MM.1S (cell line): Measurements from ENCODE around the gene MAN1C1.

Source experiments
- DNase-seq: peaks from one replicate; pipeline ENCODE4 v3.0.0-alpha.2; 2015
- H2AFZ ChIP-seq: fragments of 300-600 bp; sonication (generic); 2 replicates; pipeline ENCODE4 v1.6.0; 2016; ENCODE audit warnings: antibody characterized with exemption, low read length
- H3F3A ChIP-seq: fragments of 300-600 bp; sonication (generic); 2 replicates; pipeline ENCODE4 v1.6.1; 2016; ENCODE audit warnings: mild to moderate bottlenecking, antibody characterized with exemption, low read length, moderate library complexity, mixed read lengths; ENCODE audit not compliant: insufficient read depth
- H3K27ac ChIP-seq: fragments of 300-600 bp; sonication (generic); 2 replicates; pipeline ENCODE4 v1.5.1; 2016; ENCODE audit warnings: mild to moderate bottlenecking, low read length
- H3K27me3 ChIP-seq: fragments of 300-600 bp; sonication (generic); replicated peaks from 2 replicates; pipeline ENCODE4 v1.6.0; 2016; ENCODE audit warnings: low read length; ENCODE audit not compliant: insufficient read depth
- H3K36me3 ChIP-seq: fragments of 300-600 bp; sonication (generic); replicated peaks from 2 replicates; pipeline ENCODE4 v1.6.1; 2016; ENCODE audit warnings: mild to moderate bottlenecking, low read length, mixed read lengths; ENCODE audit not compliant: insufficient read depth
- H3K4me1 ChIP-seq: fragments of 300-600 bp; sonication (generic); 2 replicates; pipeline ENCODE4 v1.6.1; 2016; ENCODE audit warnings: low read length, mixed read lengths
- H3K4me2 ChIP-seq: fragments of 300-600 bp; sonication (generic); 2 replicates; pipeline ENCODE4 v1.6.0; 2016; ENCODE audit warnings: low read depth, low read length
- H3K4me3 ChIP-seq: fragments of 300-600 bp; sonication (generic); 2 replicates; pipeline ENCODE4 v1.5.1; 2016; ENCODE audit warnings: low read length, mixed read lengths
- H3K79me2 ChIP-seq: fragments of 300-600 bp; sonication (generic); 2 replicates; pipeline ENCODE4 v1.6.1; 2016; ENCODE audit warnings: mixed run types, low read length, mixed read lengths
- H3K9ac ChIP-seq: fragments of 300-600 bp; sonication (generic); 2 replicates; pipeline ENCODE4 v1.6.1; 2016; ENCODE audit warnings: low read length, mixed read lengths
- H3K9me2 ChIP-seq: fragments of 300-600 bp; sonication (generic); replicated peaks from 2 replicates; pipeline ENCODE4 v1.6.1; 2016; ENCODE audit warnings: mild to moderate bottlenecking, low read length, mixed read lengths; ENCODE audit not compliant: insufficient read depth
- H3K9me3 ChIP-seq: fragments of 300-600 bp; sonication (generic); replicated peaks from 2 replicates; pipeline ENCODE4 v1.6.1; 2016; ENCODE audit warnings: mild to moderate bottlenecking, low read length, mixed read lengths; ENCODE audit not compliant: insufficient read depth
- H4K20me1 ChIP-seq: fragments of 300-600 bp; sonication (generic); 2 replicates; pipeline ENCODE4 v1.6.1; 2016; ENCODE audit warnings: mild to moderate bottlenecking, low read length, moderate library complexity, mixed read lengths; ENCODE audit not compliant: insufficient read depth
- CTCF ChIP-seq: fragments of 300-600 bp; sonication (generic); IDR thresholded peaks from 2 replicates; pipeline ENCODE4 v1.5.1; 2016; ENCODE audit warnings: antibody characterized with exemption, low read length, mixed read lengths
- EZH2 ChIP-seq: fragments of 300-600 bp; sonication (generic); optimal IDR thresholded peaks from 2 replicates; pipeline ENCODE3; 2017; ENCODE audit warnings: low read depth, mild to moderate bottlenecking, antibody characterized with exemption, low read length, mixed read lengths
- EZH2phosphoT487 ChIP-seq: fragments of 300-600 bp; sonication (generic); IDR thresholded peaks from 2 replicates; pipeline ENCODE4 v1.6.1; 2018; ENCODE audit warnings: antibody characterized with exemption, low read length

Gene MAN1C1

GRCh38 chr1:25725482-25725881 is 108.9 kb downstream of the MAN1C1 start:
- H3K27me3 ChIP-seq: no peaks in the 10 kb centered on the region
- no peak for TF ChIP-seq EZH2phosphoT487
- TF ChIP-seq CTCF: no peak
- TF ChIP-seq EZH2: no peak

GRCh38 chr1:25727088-25727487 is 110.5 kb downstream of the MAN1C1 start:
- Histone ChIP-seq H3K79me2 (no peaks in the 10 kb centered on the region), H3K9me3 (no peaks in the 10 kb centered on the region), H3K4me2 (no peak overlapping the region), H3K9me2 (no peaks in the 10 kb centered on the region), H3K27ac (no peak overlapping the region), H3K4me1 (peaks cover 16% of the 10 kb centered on the region), H3K4me3 (no peak overlapping the region), H2AFZ (no peak overlapping the region), H4K20me1 (peaks cover 7% of the 10 kb centered on the region; the same call in 1 of the 2 replicates), H3K9ac (no peak overlapping the region), H3K36me3 (no peaks in the 10 kb centered on the region), H3K27me3 (no peaks in the 10 kb centered on the region), H3F3A (0 out of 2 replicates have a peak, but pooled peaks cover 6% of the 10 kb centered on the region)
- TF ChIP-seq EZH2phosphoT487: no peak
- TF ChIP-seq EZH2: no peak
- TF ChIP-seq CTCF: no peak
- DNase-seq: no peak

More at GRCh38 chr1:25725482-25725881, 108.9 kb downstream of the MAN1C1 start:
- H3K4me2 ChIP-seq: no peak overlapping the region
- H3K27ac ChIP-seq: no peak overlapping the region
- no peak overlapping the region for H2AFZ ChIP-seq
- H3F3A ChIP-seq: 0 out of 2 replicates have a peak, but pooled peaks cover 4% of the 10 kb centered on the region
- DNase-seq: no peak
- no peak overlapping the region for H3K4me3 ChIP-seq
- H3K9me2 ChIP-seq: no peaks in the 10 kb centered on the region
- H3K9me3 ChIP-seq: no peaks in the 10 kb centered on the region
- H3K79me2 ChIP-seq: no peaks in the 10 kb centered on the region
- peaks cover 7% of the 10 kb centered on the region for H3K4me1 ChIP-seq
- peaks cover 6% of the 10 kb centered on the region; the same call in 1 of the 2 replicates for H4K20me1 ChIP-seq
- no peak overlapping the region for H3K9ac ChIP-seq
- H3K36me3 ChIP-seq: no peaks in the 10 kb centered on the region

- Histone ChIP-seq H2AFZ (no peak overlapping the region), H3K9ac (no peak overlapping the region), H3K27me3 (no peaks in the 10 kb centered on the region), H3K4me1 (peaks cover 16% of the 10 kb centered on the region), H3K4me2 (no peak overlapping the region), H3K79me2 (no peaks in the 10 kb centered on the region), H3F3A (0 out of 2 replicates have a peak, but pooled peaks cover 6% of the 10 kb centered on the region), H3K4me3 (no peak overlapping the region), H3K9me2 (no peaks in the 10 kb centered on the region), H3K9me3 (no peaks in the 10 kb centered on the region), H4K20me1 (peaks cover 7% of the 10 kb centered on the region; the same call in 1 of the 2 replicates), H3K36me3 (no peaks in the 10 kb centered on the region), H3K27ac (no peak overlapping the region)
- no peak for DNase-seq
- TF ChIP-seq EZH2phosphoT487 (no peak), EZH2 (no peak), CTCF (no peak)
These were observed 111.2 kb downstream of the MAN1C1 start for GRCh38 chr1:25727635-25728286.
